Measurements from ENCODE around the gene IL34.

Gene IL34

DNA sequence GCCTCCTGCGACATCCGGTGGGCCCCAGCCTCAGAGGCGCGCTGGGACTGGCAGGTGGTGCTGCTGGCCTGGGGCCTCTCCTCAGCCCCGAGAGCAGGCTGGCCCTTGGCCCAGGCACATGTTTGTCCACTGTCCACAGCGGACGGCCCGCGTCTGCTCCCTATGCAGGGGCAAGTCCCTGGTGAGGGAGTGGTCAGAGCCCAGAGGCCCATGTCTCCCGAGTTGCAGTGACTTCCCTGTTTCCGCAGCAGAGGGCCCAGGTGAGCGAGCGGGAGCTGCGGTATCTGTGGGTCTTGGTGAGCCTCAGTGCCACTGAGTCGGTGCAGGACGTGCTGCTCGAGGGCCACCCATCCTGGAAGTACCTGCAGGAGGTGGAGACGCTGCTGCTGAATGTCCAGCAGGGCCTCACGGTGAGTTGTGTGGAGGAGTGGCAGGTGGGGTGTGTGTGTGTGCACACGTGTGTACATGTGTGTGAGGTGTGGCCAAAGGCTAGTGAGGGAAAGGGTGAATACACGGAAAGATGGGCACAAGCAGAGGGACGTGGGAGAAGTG, 10.4 kb downstream of the IL34 start:
- DNase-seq (ENCODE audit: low spot score), result no peak

DNA sequence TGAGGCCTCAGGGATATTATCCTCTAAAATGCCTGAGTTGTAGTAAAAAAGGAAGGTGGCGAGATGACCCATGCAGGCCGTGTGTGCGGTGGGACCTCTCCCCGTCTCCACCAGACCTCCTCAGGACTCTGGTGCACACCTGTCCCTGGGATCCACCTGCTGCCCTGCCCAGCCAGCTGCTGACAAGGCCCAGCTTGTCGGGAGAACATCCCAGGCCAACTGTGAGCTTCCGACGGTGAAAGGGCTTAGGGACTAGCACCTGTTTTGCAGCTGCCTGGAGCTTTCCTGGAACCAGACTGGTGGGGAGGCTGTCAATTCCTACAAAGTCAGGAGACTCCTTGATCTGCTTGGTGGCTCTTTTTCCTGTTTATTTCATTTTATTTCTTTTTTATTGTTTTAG, 11.6 kb downstream of the IL34 start:
- TF ChIP-seq, protein P1, sequence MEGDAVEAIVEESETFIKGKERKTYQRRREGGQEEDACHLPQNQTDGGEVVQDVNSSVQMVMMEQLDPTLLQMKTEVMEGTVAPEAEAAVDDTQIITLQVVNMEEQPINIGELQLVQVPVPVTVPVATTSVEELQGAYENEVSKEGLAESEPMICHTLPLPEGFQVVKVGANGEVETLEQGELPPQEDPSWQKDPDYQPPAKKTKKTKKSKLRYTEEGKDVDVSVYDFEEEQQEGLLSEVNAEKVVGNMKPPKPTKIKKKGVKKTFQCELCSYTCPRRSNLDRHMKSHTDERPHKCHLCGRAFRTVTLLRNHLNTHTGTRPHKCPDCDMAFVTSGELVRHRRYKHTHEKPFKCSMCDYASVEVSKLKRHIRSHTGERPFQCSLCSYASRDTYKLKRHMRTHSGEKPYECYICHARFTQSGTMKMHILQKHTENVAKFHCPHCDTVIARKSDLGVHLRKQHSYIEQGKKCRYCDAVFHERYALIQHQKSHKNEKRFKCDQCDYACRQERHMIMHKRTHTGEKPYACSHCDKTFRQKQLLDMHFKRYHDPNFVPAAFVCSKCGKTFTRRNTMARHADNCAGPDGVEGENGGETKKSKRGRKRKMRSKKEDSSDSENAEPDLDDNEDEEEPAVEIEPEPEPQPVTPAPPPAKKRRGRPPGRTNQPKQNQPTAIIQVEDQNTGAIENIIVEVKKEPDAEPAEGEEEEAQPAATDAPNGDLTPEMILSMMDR (IDR thresholded peaks at IDR 0.05; ENCODE audit: extremely low read depth, missing control alignments), result no peak
- DNase-seq (ENCODE audit: low spot score), result no peak

More for the DNA sequence above, 10.4 kb downstream of the IL34 start:
- TF ChIP-seq, protein P1 (IDR thresholded peaks at IDR 0.05; ENCODE audit: extremely low read depth, missing control alignments), result no peak

DNA sequence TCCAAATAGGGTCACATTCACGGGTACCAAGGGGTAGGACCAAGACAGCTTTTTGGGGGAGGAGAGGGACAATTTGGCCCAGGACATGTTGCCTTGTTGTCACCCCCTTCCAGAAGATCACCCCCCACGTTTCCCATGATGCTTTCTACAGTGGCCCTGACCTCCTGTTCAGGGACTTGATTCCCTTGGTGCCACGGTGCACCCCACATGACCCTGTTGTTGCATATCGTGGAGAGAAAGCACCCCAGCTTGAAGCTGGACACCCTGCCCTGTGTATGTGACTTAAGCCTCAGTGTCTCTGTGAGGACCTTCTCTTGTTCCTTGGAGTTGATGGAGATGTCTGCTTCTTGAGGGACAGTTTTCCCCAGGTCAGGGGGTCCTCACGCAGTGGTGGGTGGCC, 12.6 kb downstream of the IL34 start:
- TF ChIP-seq, protein P1 (IDR thresholded peaks at IDR 0.05; ENCODE audit: extremely low read depth, missing control alignments), result no peak
- DNase-seq (ENCODE audit: low spot score), result no peak

DNA sequence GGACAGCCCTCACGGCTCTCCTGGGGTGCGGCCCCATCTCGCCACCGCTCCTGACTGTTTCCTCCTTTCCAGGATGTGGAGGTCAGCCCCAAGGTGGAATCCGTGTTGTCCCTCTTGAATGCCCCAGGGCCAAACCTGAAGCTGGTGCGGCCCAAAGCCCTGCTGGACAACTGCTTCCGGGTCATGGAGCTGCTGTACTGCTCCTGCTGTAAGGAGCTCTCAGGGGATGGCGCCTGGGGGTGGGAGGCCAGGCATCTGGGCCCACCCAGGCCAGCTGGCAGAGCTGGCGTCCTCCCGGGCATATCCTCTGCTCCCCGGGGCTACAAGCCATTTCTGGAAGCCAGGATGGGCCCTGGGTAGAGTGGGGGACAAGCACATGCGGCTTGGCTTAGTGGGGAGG, 13.2 kb downstream of the IL34 start:
- DNase-seq (ENCODE audit: low spot score), result no peak

DNA sequence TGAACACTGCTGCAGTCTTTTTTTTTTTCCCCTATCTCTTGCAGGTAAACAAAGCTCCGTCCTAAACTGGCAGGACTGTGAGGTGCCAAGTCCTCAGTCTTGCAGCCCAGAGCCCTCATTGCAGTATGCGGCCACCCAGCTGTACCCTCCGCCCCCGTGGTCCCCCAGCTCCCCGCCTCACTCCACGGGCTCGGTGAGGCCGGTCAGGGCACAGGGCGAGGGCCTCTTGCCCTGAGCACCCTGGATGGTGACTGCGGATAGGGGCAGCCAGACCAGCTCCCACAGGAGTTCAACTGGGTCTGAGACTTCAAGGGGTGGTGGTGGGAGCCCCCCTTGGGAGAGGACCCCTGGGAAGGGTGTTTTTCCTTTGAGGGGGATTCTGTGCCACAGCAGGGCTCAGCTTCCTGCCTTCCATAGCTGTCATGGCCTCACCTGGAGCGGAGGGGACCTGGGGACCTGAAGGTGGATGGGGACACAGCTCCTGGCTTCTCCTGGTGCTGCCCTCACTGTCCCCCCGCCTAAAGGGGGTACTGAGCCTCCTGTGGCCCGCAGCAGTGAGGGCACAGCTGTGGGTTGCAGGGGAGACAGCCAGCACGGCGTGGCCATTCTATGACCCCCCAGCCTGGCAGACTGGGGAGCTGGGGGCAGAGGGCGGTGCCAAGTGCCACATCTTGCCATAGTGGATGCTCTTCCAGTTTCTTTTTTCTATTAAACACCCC, 13.8 kb downstream of the IL34 start:
- TF ChIP-seq, protein P1 (IDR thresholded peaks at IDR 0.05; ENCODE audit: extremely low read depth, missing control alignments), result no peak
- DNase-seq (ENCODE audit: low spot score), result no peak

More for the DNA sequence above, 13.2 kb downstream of the IL34 start:
- TF ChIP-seq, protein P1 (IDR thresholded peaks at IDR 0.05; ENCODE audit: extremely low read depth, missing control alignments), result no peak

DNA sequence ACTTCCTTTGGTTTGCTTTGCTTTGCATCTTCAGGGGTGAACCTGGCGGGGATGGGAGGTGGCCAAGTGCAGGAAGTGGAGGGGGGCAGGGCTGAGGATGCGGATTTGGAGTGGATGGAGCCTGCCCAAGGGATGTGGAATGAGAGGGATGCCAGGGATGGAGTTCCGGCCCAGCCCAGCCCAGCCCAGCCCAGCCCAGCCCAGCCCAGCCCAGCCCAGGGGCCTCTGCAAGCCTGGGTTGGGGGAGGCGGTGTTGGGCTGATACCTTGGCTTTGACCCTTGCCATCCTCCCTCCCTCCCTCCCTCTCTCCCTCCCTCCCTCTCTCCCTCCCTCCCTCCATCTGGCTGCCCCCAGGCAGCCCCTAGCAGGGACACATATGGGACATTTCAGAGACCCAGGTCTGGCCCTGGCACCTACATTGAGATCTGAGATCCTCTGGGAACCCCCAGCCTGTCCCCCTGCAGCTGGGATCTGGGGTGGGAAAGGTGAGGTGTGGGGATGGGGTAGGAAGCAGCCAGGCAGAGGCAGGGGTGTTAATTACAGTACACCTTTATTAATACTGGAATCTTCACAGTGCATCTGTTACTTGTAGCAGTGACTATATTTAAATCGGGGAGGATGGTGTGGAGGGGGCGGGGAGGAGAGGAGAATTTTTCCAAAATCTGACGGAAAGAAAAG, 14.5 kb downstream of the IL34 start:
- no peak for DNase-seq (ENCODE audit: low spot score)
- TF ChIP-seq, protein P1 (IDR thresholded peaks at IDR 0.05; ENCODE audit: extremely low read depth, missing control alignments), result no peak

DNA sequence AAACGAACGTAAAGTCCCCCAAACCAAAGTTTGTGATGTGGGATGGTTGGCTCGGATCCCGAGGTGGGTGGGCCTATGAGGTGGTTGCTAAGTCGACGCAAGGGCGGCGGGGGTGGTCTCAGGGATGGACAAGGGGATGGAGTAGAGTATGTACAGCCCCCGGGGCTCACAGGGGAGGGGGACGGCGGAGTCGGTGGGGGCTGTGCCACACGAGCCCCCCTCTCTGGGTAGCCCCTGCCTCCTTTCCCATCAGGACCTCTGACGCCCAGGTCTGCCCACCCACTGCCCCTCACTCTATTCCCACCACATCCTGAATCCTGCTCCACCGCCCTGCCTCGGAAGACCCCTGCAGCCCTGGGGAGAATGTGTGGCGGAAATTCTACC, 15.2 kb downstream of the IL34 start:
- DNase-seq (ENCODE audit: low spot score), result no peak
- TF ChIP-seq, protein P1 (IDR thresholded peaks at IDR 0.05; ENCODE audit: extremely low read depth, missing control alignments), result no peak

All from GM20000 (cell line).